ENCODE data around the gene CMYA5.

DNA sequence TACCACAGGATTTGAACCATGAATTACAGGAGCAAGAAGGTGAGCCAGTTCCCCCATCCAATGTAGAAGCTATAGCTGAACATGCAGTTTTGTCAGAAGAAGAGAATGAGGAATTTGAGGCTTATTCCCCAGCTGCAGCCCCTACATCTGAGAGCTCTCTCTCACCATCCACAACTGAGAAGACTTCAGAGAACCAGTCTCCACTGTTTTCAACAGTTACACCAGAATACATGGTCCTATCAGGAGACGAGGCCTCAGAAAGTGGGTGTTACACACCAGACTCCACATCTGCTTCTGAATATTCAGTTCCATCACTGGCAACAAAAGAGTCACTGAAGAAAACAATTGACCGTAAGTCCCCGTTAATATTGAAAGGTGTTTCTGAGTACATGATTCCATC is 40.9 kb downstream of the CMYA5 start:
- TF ChIP-seq ZC3H11A (IDR thresholded peaks at IDR 0.05; ENCODE audit: low read depth, low read length) (no peak), ERF (CRISPR knock-in tag; IDR thresholded peaks at IDR 0.05) (no peak), ZNF174 (CRISPR knock-in tag; IDR thresholded peaks at IDR 0.05) (no peak), TARDBP (IDR thresholded peaks at IDR 0.05) (no peak), YY1 (IDR thresholded peaks at IDR 0.05; ENCODE audit: borderline replicate concordance in 1 of 3, control insufficient read depth in 1 of 3, extremely low read depth in 1 of 3, insufficient read depth in 3 of 3, insufficient read length in 1 of 3, insufficient replicate concordance in 2 of 3, low read depth in 1 of 3, low read length in 2 of 3) (no peak), ZZZ3 (IDR thresholded peaks at IDR 0.05) (no peak), PHB (CRISPR knock-in tag; IDR thresholded peaks at IDR 0.05) (no peak)
- TF ChIP-seq, protein P1, sequence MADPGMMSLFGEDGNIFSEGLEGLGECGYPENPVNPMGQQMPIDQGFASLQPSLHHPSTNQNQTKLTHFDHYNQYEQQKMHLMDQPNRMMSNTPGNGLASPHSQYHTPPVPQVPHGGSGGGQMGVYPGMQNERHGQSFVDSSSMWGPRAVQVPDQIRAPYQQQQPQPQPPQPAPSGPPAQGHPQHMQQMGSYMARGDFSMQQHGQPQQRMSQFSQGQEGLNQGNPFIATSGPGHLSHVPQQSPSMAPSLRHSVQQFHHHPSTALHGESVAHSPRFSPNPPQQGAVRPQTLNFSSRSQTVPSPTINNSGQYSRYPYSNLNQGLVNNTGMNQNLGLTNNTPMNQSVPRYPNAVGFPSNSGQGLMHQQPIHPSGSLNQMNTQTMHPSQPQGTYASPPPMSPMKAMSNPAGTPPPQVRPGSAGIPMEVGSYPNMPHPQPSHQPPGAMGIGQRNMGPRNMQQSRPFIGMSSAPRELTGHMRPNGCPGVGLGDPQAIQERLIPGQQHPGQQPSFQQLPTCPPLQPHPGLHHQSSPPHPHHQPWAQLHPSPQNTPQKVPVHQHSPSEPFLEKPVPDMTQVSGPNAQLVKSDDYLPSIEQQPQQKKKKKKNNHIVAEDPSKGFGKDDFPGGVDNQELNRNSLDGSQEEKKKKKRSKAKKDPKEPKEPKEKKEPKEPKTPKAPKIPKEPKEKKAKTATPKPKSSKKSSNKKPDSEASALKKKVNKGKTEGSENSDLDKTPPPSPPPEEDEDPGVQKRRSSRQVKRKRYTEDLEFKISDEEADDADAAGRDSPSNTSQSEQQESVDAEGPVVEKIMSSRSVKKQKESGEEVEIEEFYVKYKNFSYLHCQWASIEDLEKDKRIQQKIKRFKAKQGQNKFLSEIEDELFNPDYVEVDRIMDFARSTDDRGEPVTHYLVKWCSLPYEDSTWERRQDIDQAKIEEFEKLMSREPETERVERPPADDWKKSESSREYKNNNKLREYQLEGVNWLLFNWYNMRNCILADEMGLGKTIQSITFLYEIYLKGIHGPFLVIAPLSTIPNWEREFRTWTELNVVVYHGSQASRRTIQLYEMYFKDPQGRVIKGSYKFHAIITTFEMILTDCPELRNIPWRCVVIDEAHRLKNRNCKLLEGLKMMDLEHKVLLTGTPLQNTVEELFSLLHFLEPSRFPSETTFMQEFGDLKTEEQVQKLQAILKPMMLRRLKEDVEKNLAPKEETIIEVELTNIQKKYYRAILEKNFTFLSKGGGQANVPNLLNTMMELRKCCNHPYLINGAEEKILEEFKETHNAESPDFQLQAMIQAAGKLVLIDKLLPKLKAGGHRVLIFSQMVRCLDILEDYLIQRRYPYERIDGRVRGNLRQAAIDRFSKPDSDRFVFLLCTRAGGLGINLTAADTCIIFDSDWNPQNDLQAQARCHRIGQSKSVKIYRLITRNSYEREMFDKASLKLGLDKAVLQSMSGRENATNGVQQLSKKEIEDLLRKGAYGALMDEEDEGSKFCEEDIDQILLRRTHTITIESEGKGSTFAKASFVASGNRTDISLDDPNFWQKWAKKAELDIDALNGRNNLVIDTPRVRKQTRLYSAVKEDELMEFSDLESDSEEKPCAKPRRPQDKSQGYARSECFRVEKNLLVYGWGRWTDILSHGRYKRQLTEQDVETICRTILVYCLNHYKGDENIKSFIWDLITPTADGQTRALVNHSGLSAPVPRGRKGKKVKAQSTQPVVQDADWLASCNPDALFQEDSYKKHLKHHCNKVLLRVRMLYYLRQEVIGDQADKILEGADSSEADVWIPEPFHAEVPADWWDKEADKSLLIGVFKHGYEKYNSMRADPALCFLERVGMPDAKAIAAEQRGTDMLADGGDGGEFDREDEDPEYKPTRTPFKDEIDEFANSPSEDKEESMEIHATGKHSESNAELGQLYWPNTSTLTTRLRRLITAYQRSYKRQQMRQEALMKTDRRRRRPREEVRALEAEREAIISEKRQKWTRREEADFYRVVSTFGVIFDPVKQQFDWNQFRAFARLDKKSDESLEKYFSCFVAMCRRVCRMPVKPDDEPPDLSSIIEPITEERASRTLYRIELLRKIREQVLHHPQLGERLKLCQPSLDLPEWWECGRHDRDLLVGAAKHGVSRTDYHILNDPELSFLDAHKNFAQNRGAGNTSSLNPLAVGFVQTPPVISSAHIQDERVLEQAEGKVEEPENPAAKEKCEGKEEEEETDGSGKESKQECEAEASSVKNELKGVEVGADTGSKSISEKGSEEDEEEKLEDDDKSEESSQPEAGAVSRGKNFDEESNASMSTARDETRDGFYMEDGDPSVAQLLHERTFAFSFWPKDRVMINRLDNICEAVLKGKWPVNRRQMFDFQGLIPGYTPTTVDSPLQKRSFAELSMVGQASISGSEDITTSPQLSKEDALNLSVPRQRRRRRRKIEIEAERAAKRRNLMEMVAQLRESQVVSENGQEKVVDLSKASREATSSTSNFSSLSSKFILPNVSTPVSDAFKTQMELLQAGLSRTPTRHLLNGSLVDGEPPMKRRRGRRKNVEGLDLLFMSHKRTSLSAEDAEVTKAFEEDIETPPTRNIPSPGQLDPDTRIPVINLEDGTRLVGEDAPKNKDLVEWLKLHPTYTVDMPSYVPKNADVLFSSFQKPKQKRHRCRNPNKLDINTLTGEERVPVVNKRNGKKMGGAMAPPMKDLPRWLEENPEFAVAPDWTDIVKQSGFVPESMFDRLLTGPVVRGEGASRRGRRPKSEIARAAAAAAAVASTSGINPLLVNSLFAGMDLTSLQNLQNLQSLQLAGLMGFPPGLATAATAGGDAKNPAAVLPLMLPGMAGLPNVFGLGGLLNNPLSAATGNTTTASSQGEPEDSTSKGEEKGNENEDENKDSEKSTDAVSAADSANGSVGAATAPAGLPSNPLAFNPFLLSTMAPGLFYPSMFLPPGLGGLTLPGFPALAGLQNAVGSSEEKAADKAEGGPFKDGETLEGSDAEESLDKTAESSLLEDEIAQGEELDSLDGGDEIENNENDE (IDR thresholded peaks at IDR 0.05; ENCODE audit: low read depth, low read length): no peak
- TF ChIP-seq, protein P2, sequence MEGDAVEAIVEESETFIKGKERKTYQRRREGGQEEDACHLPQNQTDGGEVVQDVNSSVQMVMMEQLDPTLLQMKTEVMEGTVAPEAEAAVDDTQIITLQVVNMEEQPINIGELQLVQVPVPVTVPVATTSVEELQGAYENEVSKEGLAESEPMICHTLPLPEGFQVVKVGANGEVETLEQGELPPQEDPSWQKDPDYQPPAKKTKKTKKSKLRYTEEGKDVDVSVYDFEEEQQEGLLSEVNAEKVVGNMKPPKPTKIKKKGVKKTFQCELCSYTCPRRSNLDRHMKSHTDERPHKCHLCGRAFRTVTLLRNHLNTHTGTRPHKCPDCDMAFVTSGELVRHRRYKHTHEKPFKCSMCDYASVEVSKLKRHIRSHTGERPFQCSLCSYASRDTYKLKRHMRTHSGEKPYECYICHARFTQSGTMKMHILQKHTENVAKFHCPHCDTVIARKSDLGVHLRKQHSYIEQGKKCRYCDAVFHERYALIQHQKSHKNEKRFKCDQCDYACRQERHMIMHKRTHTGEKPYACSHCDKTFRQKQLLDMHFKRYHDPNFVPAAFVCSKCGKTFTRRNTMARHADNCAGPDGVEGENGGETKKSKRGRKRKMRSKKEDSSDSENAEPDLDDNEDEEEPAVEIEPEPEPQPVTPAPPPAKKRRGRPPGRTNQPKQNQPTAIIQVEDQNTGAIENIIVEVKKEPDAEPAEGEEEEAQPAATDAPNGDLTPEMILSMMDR (IDR thresholded peaks at IDR 0.05 in 2 of 3, conservative IDR thresholded peaks at IDR 0.05 in 1 of 3; ENCODE audit: insufficient read depth in 2 of 3, low read depth in 1 of 3, low read length in 3 of 3): no peak
- TF ChIP-seq, protein P3, sequence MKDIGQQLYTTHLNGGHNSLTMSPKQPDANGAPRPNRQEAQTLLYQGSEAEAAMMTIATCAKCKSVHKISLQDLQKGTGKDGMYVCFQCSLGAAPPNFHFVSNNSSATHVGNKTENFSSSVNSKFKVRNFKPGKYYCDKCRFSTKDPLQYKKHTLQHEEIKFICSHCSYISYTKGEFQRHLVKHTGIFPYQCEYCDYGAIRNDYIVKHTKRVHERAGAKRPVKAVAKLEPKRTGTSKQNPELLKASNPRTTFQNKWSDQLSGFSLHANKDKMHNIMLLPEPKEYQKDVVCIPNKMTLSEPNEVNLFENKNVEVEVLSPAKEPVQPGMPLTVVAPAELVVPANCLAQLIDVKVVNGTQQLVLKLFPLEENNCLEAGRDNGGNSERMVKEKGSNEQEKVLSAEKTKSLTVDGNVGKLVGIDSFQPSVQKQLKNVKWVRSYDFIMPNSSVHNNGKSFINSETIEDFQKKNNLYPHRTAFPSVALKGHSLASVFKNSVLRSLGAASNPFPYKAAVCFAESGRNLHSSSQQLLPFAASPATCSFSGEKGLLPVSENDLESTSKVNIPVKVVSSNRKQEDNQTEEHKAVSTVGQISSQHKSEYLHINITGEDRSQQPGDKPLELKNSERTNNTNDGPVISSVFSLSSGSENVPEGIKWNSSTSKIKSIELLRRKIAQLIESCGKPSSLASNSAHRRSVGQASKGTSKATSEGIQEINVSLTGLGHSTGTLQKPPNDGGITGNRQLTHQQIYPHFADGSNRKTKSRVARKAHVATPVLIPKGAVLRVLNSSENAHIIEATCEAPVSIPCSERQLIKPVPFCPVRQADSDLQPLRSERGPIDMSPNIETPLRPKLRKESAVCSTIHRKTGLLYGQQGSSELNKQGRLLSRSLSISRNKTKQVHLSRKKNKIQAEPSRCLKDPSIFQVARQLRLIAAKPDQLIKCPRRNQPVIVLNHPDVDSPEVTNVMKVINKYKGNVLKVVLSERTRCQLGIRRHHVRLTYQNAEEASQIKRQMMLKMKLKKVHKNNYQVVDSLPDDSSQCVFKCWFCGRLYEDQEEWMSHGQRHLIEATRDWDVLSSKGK (CRISPR knock-in tag; IDR thresholded peaks at IDR 0.05): no peak

Measured in K562 (cell line).